T-helper 1 cell treated with Interleukin-12 subunit alpha and Interleukin-12 subunit beta and Interleukin-4 antibody, amounts not matched to agents 30 μg/mL and 1 μg/mL, for 36 hours (primary cell): Measurements from ENCODE around the gene SPDYE4.

Experiments used
- H3K27ac Mint-ChIP-seq: one replicate; pipeline ENCODE4 v1.8.0; 2021; ENCODE audit warnings: mild to moderate bottlenecking, mixed read lengths
- H3K27me3 Mint-ChIP-seq: one replicate; pipeline ENCODE4 v1.8.0; 2021; ENCODE audit warnings: low read depth, mixed read lengths
- H3K36me3 Mint-ChIP-seq: one replicate; pipeline ENCODE4 v1.8.0; 2021; ENCODE audit warnings: low read depth, mixed read lengths
- H3K4me1 Mint-ChIP-seq: one replicate; pipeline ENCODE4 v1.8.0; 2021; ENCODE audit warnings: low read depth, mixed read lengths
- H3K4me3 Mint-ChIP-seq: one replicate; pipeline ENCODE4 v1.8.0; 2021; ENCODE audit warnings: mild to moderate bottlenecking, moderate library complexity, mixed read lengths
- H3K9me3 Mint-ChIP-seq: one replicate; pipeline ENCODE4 v1.8.0; 2021; ENCODE audit warnings: mixed read lengths

Gene SPDYE4

GRCh38 chr17:8754890-8755289, 3.5 kb downstream of the SPDYE4 start:
- Mint-ChIP-seq H3K27ac (no peak overlapping the region), H3K27me3 (peaks cover 26% of the 10 kb centered on the region), H3K4me1 (no peaks in the 10 kb centered on the region), H3K9me3 (no peaks in the 10 kb centered on the region), H3K36me3 (no peaks in the 10 kb centered on the region), H3K4me3 (no peak overlapping the region)

- H3K36me3 Mint-ChIP-seq = no peaks in the 10 kb centered on the region
- H3K4me1 Mint-ChIP-seq = no peaks in the 10 kb centered on the region
- H3K27me3 Mint-ChIP-seq = peaks cover 25% of the 10 kb centered on the region
- no peak overlapping the region for H3K4me3 Mint-ChIP-seq
- H3K27ac Mint-ChIP-seq = no peak overlapping the region
- no peaks in the 10 kb centered on the region for H3K9me3 Mint-ChIP-seq
Observed at GRCh38 chr17:8753976-8754440, 4.3 kb downstream of the SPDYE4 start.

GRCh38 chr17:8753136-8753975, 5.0 kb downstream of the SPDYE4 start:
- H3K27me3 Mint-ChIP-seq = peaks cover 29% of the 10 kb centered on the region
- no peak overlapping the region for H3K27ac Mint-ChIP-seq
- H3K9me3 Mint-ChIP-seq = no peaks in the 10 kb centered on the region
- H3K4me3 Mint-ChIP-seq = no peak overlapping the region
- no peaks in the 10 kb centered on the region for H3K36me3 Mint-ChIP-seq
- no peaks in the 10 kb centered on the region for H3K4me1 Mint-ChIP-seq

- H3K36me3 Mint-ChIP-seq = no peaks in the 10 kb centered on the region
- peaks cover 32% of the 10 kb centered on the region for H3K27me3 Mint-ChIP-seq
- no peak overlapping the region for H3K27ac Mint-ChIP-seq
Observed at GRCh38 chr17:8749616-8750015, 8.7 kb downstream of the SPDYE4 start.

DNA sequence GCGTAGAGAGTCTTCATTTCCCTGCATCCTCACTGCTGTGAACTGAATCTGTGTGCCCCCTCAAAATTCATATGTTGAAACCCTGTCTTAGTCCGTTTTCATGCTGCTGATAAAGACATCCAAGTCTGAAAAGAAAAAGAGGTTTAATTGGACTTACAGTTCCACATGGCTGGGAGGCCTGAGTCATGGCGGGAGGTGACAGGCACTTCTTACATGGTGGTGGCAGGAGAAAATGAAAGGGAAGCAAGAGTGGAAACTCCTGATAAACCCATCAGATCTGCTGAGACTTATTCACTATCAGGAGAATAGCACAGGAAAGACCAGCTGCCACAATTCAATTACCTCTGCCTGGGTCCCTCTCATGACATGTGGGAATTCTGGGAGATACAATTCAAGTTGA, 10.6 kb downstream of the SPDYE4 start:
- no peaks in the 10 kb centered on the region for H3K36me3 Mint-ChIP-seq
- no peaks in the 10 kb centered on the region for H3K9me3 Mint-ChIP-seq
- H3K27ac Mint-ChIP-seq = no peak overlapping the region
- H3K27me3 Mint-ChIP-seq = peaks cover 28% of the 10 kb centered on the region
- H3K4me1 Mint-ChIP-seq = peaks cover 8% of the 10 kb centered on the region
- H3K4me3 Mint-ChIP-seq = no peak overlapping the region

More at GRCh38 chr17:8749616-8750015, 8.7 kb downstream of the SPDYE4 start:
- Mint-ChIP-seq H3K9me3 (no peaks in the 10 kb centered on the region), H3K4me1 (peaks cover 6% of the 10 kb centered on the region), H3K4me3 (no peak overlapping the region)

DNA sequence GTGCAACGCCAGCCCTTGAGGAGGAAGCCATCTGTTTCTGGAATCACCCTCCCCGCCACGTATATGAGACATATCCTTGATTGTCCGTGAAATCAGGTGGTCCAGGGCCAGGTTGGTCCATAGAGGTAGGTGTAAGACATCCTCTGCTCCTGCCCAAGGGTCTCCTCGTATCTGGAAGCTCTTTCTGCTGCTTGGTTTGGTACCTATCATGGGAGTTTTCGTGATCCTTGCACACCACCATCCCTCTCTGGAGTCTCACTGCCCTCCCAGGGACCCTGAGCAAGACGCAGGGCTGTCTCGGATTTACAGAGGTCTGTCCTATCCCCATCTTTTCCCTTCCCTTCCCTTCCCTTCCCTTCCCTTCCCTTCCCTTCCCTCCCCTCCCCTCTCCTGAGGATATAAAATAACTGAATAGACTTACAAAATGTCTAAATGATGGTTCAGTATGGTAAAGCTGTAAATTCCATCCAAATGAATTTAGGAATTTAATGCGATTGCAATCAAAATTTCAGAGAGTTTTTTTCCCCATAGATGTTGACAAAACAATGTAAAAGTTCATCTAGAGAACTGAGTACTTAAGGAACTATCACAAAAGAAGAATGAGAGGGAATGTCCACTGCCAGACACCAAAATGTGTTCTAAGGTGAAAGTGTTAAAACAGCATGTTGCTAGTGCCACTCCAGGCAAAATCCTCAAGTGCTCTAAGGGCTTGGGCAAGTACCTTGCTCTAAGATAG, 11.7 kb downstream of the SPDYE4 start:
- Mint-ChIP-seq H3K27me3 (peaks cover 21% of the 10 kb centered on the region), H3K27ac (peak overlapping the region; percentile 85), H3K36me3 (no peaks in the 10 kb centered on the region), H3K9me3 (no peaks in the 10 kb centered on the region), H3K4me3 (peak overlapping the region; percentile 89), H3K4me1 (peaks cover 9% of the 10 kb centered on the region)

DNA sequence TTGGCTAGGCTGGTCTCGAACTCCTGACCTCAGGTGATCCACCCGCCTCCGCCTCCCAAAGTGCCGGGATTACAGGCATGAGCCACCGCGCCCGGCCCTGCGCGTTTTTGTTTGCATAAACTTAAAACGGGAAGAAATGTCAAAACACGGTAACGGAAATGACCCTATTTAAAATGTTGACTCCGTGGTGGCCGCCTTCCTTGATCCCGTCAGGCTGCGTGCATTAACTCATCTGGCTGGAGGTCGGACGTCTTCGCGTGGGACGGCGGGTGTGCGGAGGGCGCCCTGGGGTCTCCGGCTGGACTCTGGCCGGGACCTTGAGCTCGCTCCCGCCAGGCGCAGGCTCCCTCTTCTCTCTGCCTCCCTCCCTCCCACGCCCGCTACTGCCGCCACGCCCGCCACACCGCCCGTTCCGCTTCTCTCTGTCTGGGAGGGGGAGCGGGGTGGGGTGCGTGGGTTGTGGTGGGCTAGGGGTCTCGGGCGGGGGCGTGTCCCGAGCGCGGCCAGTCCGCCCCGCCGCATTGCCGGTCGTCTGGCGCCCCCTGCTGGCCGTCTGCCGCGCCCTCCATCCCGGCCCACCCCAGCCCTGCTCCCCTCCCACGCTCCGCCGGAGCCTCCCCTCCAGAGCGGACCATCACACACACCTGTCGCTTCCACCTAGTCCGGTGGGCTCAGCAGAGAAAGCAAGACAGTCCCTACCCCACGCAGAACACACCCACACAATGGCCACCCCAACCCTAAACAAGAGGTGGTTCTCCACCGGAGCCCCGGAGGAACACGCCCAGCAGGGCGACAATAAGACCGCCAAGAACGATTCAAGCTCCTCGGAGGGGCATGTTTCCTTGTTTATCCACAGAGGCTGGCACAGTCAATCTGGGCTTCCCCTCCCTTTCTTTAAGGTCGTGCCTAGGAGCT, 12.5 kb downstream of the SPDYE4 start:
- Mint-ChIP-seq H3K27me3 (peaks cover 21% of the 10 kb centered on the region), H3K27ac (peak overlapping the region; percentile 85), H3K36me3 (no peaks in the 10 kb centered on the region), H3K4me3 (peak overlapping the region; percentile 89), H3K9me3 (no peaks in the 10 kb centered on the region), H3K4me1 (peaks cover 10% of the 10 kb centered on the region)

- Mint-ChIP-seq H3K27ac (peak overlapping the region; percentile 76), H3K4me1 (peaks cover 18% of the 10 kb centered on the region)
Observed at GRCh38 chr17:8744086-8744785, 14.1 kb downstream of the SPDYE4 start.

DNA sequence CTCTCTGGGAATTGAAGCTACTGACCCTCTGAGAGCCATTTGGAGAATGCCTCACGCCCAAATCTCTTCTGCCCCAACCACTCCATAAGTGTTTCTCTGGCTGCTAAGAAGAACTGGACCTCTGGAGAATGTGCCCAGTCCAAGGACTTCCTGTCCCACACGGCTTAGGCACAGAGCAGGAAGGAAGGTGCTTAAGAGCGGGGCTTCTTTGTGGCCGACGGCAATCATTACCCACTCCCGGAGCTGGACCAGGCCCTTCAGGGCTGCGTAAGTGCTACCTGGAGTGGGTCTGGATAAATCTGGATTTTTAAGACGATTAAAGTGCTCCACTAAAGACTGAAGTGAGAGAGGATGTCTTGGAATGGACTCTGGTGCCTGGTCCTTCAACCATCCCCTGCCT, 15.5 kb downstream of the SPDYE4 start:
- H3K27me3 Mint-ChIP-seq = peaks cover 19% of the 10 kb centered on the region
- H3K4me1 Mint-ChIP-seq = peaks cover 18% of the 10 kb centered on the region
- no peaks in the 10 kb centered on the region for H3K36me3 Mint-ChIP-seq
- H3K9me3 Mint-ChIP-seq = no peaks in the 10 kb centered on the region
- no peak overlapping the region for H3K27ac Mint-ChIP-seq
- H3K4me3 Mint-ChIP-seq = no peak overlapping the region

More at GRCh38 chr17:8744086-8744785, 14.1 kb downstream of the SPDYE4 start:
- H3K27me3 Mint-ChIP-seq = peaks cover 21% of the 10 kb centered on the region
- H3K36me3 Mint-ChIP-seq = no peaks in the 10 kb centered on the region
- no peaks in the 10 kb centered on the region for H3K9me3 Mint-ChIP-seq
- H3K4me3 Mint-ChIP-seq = peak overlapping the region; percentile 83

GRCh38 chr17:8742274-8742673, 16.1 kb downstream of the SPDYE4 start:
- no peak overlapping the region for H3K4me3 Mint-ChIP-seq
- no peaks in the 10 kb centered on the region for H3K9me3 Mint-ChIP-seq
- H3K36me3 Mint-ChIP-seq = no peaks in the 10 kb centered on the region
- H3K27me3 Mint-ChIP-seq = peaks cover 17% of the 10 kb centered on the region
- H3K27ac Mint-ChIP-seq = no peak overlapping the region
- peaks cover 18% of the 10 kb centered on the region for H3K4me1 Mint-ChIP-seq

DNA sequence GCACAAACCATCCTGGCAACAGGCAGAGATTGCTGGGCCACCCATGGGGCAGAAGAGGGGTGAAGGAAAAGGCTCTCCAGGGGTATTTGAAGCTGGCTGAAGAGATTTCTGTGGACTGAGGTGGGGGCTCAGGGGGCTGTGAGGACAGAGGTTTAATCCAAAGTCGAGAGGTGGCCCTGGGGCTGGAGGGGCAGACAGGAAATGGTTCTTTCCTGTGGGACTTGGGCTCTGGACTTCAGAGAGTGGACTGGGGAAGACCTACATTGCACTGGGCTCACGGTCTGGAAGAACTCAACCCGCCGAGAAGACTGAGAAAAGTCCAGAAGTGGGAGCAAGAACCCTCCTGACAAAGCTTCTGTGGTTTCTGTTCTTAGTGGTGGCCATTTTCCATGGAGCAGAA, 16.6 kb downstream of the SPDYE4 start:
- peaks cover 18% of the 10 kb centered on the region for H3K27me3 Mint-ChIP-seq
- H3K36me3 Mint-ChIP-seq = no peaks in the 10 kb centered on the region
- H3K27ac Mint-ChIP-seq = no peak overlapping the region
- no peak overlapping the region for H3K4me3 Mint-ChIP-seq
- H3K4me1 Mint-ChIP-seq = peaks cover 18% of the 10 kb centered on the region
- no peaks in the 10 kb centered on the region for H3K9me3 Mint-ChIP-seq

GRCh38 chr17:8741366-8741765, 17.0 kb downstream of the SPDYE4 start:
- H3K27me3 Mint-ChIP-seq = peaks cover 18% of the 10 kb centered on the region
- no peak overlapping the region for H3K27ac Mint-ChIP-seq
- no peaks in the 10 kb centered on the region for H3K36me3 Mint-ChIP-seq
- H3K4me3 Mint-ChIP-seq = peak overlapping the region; percentile 85
- no peaks in the 10 kb centered on the region for H3K9me3 Mint-ChIP-seq
- peaks cover 15% of the 10 kb centered on the region for H3K4me1 Mint-ChIP-seq

DNA sequence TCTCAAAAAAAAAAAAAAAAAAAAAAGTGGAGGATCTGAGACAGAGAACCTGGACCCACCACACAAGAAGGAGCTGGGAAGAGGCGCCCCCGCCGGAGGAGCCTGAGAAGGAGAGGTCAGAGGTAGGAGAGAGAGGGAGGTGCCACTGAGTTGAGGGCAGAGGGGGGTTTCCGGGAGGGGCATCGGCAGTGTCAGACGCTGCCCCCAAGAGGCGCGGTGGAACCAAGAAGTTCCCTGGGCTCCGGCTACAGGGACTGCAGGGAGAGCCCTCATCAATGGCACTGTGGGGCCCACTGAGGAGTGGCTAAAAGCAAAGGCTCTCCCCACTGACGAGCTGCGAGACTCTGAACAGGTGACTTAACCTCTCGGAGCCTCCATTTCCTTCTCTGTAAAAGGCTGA, 17.9 kb downstream of the SPDYE4 start:
- Mint-ChIP-seq H3K9me3 (no peaks in the 10 kb centered on the region), H3K27ac (peak overlapping the region; percentile 89), H3K4me3 (peak overlapping the region; percentile 85), H3K27me3 (peaks cover 14% of the 10 kb centered on the region), H3K36me3 (no peaks in the 10 kb centered on the region), H3K4me1 (peaks cover 11% of the 10 kb centered on the region)

- Mint-ChIP-seq H3K4me3 (peak overlapping the region; percentile 15), H3K27me3 (peaks cover 14% of the 10 kb centered on the region)
Observed at GRCh38 chr17:8739097-8739496, 19.2 kb downstream of the SPDYE4 start.

More at GRCh38 chr17:8739097-8739496, 19.2 kb downstream of the SPDYE4 start:
- no peaks in the 10 kb centered on the region for H3K9me3 Mint-ChIP-seq
- no peaks in the 10 kb centered on the region for H3K36me3 Mint-ChIP-seq
- H3K4me1 Mint-ChIP-seq = peaks cover 11% of the 10 kb centered on the region
- no peak overlapping the region for H3K27ac Mint-ChIP-seq
